ENCODE data around the gene LGALS8.
A peak's percentile ranks its signal among the peaks of the same experiment; 100 is the strongest.

Gene LGALS8

DNA sequence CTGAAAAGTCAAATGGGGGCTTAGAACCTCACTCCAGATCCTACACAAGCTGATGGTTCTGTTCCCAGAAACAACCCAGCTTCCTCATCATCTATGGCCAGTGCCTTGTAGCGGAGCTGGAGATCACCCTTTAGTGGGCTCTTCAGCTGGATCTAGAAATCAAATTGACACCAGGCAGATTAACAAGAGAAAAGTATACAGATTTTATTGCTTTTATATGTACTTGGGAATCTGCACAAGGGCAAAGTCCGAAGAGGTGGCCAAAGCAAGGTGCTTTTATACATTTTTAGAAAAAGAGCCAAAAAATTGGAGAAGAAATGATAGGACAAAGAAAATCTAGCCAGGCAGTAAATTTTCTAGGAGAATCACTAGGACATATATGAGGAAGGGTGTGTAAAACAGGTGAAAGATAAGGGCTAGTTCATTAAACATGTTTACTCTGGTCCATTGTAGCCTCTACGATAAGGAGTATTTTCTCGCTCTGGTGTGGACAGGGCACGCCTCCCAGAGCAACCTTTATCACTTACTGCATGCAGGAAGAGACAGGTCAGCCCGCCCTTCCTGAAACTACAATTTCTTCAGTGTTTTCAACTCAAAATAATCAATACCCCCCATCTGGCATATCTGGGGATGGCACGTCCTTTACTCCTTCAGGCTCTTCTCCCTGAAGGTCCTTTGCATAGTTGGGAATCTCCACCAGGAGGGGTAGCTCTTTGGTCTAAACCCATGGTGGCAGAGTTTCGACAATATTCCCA, 14.0 kb upstream of the LGALS8 start:
- DNase-seq: no peak

DNA sequence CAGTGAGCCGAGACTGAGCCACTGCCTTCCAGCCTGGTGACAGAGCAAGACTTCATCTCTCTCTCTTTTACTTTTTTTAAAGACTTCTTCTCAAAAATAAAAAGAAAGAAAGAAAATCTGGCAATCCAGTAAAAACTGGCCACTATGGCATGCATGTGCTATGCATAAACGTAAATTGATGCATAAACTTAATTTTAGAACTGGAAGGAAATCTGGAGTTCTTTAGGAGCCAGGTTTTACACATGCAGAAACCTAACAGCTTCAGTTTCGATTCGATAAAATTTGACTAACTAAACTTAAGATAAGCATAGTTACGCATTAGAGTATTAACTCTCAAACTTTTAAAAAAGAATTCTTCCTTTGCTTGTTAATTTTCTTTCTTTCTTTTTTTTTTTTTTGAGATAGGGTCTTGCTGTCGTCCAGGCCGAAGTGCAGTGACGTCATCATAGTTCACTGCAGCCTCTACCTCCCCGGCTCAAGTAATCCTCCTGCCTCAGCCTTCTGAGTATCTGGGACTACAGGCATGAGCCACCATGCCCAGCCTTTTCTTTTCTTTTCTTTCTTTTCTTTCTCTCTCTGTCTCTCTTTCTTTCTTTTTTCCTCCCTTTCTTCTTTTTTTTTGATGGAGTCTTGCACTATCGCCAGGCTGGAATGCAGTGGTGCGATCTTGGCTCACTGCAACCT, 11.9 kb upstream of the LGALS8 start:
- DNase-seq: no peak

DNA sequence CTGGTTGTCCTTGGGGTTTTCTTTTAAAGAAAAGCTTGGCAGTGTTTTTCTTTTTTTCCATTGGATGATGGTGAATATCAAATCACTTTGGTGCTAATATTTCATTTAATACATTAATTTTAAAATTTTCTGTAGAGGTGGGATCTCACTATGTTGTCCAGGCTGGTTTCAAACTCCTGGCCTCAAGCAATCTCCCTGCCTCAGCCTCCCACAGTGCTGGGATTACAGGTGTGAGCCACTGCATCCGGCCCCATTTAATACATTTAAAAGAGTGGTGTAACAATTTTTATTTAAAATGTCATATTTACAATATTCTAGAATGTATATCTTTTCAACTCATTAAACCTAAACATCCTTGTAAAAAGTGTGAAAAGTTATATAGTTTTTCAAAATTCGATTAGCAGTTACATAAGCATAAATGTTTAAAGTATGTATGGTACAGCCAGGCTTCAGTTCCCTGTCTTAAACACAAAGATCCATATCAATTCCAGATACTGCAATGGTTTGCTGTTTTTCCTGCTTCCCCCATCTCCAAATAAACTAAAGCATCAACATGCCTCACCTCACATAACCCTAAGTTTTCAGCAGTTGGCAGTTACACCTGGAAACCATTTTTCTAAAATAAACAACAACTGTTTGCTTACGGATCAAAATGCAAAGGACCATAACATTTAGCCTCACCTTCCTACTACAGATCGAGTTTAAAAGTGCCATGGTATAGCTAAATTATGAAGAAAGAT, 8.9 kb upstream of the LGALS8 start:
- no peak for DNase-seq

DNA sequence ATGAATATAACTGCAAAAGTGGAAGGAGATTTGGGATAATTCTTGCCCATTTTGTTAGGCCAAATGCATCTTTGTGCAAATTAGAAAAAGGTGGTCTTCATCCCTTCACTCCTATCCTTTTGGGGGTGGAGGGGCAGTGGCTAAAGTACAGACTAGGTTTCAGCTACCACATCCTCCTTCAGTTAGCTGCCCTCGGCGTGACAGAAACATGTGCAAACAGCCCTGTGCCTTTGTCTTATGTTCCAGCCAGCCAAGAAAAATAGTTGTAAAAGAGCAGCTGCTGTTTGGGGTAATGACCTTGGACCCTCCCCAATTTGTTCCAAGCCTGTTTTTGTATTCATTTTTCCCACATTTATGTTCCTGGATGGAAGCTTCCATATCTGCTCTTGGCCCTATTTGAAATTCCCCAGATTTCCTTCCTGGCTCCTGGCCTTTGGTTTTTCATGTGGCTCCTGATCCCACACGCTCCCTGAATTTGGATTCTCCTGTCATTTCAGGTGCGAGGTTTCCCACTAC, 8.3 kb upstream of the LGALS8 start:
- DNase-seq: no peak

DNA sequence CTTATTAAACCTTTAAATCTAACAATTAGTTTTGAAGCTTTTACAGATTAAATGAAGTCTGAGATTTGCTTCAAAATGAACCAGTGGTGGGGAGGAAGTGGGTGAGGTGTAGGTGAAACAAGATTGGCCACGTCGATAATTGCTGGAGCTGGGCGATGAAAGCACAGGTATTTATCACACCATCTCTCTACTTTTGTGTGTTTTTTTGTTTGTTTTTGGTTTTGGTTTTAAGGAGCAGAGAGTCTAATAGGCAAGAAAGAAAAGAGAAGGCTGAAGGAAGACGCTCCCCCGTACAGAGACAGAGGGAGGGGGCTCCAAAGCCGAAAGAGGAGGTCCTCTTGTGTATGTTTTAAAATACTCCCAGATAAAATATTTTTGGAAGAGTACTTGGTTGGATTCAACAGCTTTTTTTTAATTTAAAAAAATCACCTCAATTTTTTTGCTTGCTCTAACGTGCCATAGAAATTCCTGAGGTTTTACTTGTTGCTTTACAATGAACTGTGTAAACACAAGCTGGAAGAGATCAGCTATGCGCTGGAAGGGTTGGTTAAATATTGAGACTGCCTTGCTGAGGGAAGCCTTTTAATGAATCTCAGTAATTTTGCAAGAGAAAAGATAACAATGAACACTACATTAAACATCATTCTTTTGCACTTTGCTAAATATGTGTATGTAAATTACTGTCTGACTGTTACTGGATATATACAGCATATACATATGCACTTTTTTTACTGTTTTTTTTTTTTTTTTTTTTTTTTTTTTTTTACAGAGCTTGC, 6.7 kb upstream of the LGALS8 start:
- no peak for DNase-seq

DNA sequence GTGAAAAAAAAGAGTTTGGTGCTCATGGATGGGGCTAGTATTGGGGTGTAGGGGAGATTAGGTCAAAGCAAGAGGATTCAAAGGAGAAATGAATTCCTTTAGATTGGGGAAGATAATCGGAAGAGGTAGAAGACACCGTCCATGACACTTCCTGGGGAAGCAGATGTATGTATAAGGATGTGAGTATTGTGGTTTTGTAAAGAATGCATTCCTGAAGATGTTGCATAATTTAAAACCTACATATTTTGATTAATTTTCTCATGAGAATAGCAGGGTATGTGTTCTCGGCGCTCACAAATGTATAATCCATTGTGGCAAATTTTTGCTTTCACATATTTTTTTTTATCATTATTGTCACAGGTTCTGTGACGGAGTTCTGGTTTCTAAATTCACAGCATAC, 5.5 kb upstream of the LGALS8 start:
- no peak for DNase-seq

DNA sequence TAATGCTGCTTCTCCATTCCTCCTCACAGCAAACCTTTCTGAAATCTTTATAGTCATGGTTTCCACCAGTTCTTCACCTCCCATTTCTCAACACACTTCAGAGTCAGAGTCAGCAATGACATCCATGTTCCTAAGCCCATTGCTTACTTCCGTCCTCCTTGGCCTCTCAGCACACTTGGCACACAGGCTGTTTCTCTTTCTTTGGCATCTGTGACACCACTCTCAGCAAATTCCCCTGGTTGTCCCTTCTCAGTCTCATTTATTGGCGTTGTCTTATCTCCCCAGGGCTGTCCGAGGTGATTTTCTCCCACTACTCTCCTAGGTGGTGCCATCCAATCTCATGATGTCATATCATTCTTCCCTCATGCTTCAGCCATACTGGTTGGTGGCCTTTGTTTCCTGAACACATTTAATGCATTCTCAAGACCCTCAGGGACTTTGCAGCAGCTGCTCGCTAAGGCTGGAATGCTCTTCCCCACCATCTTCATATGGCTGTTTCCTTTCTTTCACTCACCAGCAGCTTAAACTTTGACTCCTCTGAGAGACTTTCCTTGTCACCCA, 3.3 kb upstream of the LGALS8 start:
- DNase-seq: no peak

DNA sequence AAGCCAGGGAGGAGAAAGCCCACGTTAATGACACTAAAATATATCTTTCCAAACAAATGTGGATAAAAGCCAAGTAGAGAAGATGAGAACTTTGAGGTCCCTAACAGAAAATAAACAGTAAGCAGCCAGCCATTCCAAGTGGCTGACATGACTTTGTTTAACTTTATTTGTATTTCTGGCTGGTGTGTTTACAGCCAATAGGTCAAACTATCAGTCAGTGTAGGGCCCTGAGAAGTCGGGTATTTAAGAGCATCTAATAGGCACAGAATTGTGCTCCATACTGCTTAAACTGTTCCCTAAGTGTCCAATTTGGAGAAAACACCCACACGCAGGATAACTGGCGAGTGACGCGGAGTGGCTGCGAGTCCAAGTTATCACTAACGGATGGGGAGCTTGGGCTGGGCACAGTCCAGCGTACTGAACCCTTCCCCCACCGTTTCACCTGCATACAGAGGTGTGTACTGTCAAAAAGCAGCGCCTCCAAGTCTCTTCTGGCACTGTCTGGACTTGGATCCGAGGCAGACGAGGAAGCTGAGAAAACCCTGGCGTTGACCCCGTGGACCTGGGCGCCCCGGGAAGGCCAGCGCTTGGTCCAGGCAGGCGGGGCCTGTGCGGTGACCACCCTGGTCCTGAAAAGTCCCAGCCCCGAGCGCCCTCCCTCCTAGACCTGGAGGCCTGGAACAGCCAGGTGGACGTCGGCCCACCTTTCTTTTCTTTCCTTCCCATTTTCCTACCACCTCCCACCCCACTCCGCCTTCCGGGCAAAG, 662 bp upstream of the LGALS8 start:
- no peak for DNase-seq

DNA sequence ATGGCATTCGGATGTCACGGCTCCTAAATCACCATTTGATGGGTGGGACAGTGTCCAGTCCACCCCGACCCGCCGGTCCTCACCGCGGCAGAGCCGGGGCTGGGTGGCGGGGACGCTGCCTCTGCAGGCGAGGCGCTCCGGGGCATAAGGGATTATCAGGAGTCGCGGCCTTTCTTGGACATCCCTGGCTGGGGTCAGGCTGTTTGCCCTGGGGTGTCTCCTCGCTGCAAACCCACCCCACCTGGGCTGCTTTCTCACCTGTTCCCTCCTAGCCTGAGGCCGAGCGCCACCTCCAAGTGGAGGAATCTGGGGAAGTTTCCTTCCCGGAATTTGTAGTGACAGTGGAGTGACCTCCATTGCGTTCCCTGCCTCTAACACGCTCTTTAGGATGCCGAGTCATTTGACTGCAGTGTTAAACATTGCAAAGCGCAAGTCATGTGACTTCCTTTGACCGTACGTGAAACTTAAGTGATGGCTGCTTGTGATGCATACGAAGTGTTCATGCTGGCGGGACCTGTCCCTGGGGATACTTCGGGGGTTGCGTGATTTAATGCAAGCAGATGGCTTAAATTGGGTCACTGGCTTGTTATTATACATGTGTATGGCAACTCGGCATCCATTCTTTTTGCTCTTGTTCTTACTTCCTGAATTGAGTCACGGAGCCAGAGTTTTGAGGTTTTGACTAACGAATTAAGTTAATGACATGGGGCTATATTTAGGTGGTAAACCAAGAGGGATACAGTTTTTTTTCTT, 536 bp downstream of the LGALS8 start:
- peak; percentile 77 for DNase-seq

DNA sequence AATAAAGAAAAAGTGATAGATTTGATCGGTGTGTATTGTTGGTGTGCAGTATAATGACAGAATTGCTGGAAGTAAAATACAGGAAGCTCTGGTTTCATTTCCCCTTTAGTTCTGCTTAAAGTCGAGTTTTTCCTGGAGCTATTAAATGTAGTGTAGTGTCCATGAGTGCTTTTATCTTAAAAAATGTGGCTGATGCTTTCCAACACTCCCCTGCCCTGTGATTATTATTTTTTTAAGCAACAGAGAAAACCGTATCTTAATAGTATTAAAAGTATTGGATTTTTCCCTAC, 1.1 kb downstream of the LGALS8 start:
- peak; percentile 69 for DNase-seq

DNA sequence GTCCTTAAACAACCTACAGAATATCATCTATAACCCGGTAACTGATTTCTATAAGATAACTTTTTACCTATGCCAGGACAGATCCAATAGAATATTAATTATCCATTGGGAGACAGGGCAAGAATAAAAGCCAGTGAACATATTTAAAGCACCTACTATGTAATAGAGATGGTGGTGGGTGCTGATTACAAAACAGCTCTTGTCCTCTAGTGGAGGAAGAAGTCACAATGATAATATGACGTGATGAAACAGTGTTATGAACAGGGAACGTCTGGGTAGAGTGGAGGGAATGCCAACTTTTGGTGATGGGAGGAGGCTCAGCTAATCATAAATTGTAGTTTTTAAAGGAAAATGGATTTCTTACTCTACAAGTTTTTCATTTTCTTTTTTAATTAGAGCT, 2.3 kb downstream of the LGALS8 start:
- no peak for DNase-seq

DNA sequence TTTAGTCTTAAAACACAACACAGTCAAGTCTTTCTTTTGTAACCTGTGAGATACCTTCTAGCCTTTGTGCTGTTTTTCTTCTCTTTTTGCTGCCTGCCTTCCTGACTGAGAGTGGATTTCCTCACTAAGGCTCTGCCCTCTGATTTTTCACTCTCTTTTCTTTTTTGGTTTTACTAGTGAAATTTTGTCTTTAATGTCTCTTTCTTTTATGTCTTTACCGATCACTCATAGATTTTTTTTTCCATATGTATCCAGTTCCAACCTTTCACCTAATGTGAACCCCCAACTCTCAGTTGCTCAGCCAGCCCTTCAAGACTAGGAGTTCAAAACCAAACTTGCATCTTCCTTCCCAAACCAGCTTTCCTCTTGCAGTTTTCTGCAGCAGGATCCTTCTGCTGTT, 6.5 kb downstream of the LGALS8 start:
- DNase-seq: no peak

DNA sequence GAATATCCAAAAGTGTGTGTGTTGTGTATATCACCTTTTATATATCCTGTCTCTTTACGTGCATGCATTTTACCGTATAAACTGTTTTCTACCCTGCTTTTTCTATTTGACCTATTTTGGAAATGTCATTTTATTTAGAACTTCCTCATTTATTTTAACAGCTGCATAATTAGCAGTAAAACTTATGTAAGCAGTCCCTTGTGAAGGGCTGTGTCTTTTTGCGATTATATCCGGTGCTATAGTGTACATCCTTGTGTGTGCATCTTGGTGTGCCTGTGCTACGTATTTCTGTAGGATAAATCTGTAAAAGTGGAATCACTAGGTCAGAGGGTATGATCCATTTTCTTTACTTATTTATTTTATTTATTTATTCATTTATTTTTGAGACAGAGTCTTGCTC, 7.2 kb downstream of the LGALS8 start:
- no peak for DNase-seq

DNA sequence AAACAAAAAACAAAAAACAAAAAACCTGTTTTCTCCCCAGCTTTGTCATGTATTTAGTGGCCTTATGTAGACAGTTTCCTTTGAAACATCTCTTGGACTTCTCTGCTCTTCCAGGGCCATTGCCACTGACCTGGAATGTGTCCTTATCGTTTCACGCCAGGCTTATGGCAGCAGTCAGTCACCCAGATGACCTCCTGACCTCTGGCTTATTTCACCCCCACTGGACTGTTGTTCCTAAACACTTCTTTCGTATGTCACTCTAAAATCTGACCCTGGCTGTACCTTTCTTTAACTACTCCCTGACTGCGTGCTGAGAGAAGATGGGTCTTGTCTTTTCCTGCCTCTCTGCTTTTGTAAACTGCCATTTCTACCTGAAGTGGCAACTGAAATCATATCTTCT, 9.1 kb downstream of the LGALS8 start:
- DNase-seq: no peak

DNA sequence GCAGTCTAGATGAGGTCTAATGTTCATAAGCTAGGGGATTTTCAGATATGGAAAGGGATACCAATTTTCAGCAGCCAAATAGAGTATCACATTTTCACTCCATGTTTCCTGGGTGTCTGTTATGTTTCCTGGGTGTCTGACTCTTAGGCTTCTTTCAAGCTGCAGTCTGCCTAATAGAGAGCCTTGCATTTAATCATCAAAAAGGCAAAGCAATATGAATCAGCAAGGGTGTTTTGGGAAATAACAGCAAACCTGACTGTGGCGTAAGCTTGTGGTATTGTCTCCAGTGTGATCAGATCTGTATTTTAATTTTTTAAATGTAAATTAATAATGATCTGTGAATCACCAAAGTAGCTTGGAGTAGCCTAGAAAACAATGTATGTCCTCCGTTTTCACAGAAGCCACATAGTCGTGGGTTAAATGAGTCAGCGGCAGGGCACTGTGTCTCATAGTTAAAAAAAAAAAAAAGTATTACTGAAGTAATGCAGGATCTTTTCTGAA, 10.4 kb downstream of the LGALS8 start:
- DNase-seq: no peak

DNA sequence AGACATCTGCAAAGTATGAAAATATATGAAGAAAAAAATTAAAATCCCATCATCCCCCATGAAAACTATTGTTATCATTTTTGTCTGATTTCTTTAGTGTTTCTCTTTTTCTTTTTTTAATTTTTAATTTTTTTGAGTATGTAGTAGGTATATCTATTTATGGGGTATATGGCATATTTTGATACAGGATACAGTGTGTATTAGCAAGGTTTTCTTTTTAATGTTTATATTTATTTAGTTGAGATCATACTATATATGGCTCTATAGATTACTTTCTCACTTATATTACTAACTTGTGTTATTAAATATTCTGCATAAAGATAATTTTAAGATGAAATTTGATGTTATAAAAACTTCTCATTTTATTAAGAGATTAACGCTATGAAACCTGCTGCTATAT, 11.4 kb downstream of the LGALS8 start:
- no peak for DNase-seq

DNA sequence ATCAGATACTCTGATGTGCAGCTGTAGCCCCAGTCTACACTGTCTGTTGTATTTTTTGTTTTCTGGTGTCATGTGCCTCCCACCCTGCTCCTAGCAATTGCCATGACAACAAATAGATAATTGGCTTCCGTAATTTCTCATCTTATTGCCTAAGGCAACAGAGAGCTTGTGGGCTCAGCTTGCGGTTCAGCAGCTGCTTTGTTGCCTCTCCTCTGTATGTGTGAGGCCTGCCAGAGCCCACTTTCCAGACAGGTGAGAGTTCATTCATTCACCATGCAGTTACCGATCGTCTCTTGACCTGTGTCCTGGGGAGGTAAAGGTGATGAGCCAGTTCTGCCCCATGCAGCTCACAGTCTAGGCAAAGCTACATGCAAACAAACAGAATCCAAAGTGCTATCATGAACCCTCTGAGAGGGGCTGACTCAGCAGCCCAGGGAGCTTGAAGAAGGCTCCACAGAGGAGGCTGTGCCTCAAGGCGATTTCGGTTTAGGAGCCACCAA, 11.9 kb downstream of the LGALS8 start:
- DNase-seq: no peak

DNA sequence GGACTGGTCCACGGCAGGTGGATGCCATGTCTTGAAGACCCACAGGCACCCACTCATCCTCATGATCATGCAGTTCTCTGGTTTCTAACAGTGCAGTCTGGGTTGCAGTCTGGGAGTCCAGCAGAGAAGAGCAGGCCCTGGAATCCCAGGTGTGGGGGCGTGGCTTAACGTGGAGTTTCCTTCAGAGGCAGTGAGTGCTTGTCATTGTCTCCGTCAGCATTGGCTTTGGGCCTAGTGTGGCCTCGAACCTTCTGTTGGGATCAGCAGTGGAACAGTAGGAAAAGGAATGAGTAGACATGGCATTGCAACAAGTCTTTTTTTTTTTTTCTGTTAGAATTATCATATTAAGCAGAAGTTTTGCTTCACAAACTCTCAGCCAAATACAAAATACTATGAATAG, 12.8 kb downstream of the LGALS8 start:
- no peak for DNase-seq

DNA sequence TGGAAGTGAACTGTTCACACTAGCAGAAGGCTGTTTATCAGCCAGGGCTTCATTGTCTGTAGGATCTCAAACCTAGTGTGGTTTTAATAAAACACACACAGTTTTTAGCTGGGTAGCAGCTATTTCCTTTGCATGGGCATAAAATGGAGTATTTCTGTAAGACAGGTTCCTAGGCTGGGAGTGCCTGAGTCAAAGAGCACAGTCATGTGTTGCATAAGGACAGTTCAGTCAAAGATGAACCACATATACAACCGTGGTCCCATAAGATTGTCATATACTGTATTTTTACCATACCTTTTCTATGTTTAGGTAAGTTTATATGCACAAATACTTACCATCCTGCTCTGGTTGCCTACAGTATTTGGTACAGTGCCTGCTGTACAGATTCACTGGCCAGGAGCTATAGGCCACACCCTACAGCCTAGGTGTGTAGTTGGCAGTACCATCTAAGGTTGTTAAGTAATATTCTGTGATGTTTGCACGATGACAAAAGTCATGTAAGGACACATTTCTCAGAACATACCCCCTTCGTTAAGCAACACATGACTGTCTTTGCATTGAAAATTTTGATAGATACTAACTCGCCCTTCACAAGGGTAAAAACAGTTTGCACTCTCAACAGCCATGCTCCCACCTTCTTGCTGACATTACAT, 17.2 kb downstream of the LGALS8 start:
- no peak for DNase-seq

DNA sequence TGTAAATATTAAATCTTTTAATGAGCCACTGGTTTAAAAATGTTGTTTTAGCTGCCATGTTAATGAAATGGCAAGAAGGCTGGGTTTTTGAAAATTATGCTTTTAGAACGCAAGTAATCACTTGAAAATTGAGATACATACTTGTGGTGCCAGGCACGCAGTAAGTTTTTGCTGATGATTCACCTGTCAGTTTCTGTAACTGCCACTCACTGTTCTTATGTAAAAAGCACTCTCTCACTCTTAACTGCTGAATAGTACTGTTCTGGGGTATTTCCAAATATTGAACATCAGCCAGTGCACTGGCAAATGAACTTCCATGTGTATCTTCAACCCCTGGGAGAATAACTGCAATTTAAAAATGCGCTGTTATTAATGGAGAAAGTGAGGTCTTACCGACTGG, 17.9 kb downstream of the LGALS8 start:
- no peak for DNase-seq

Measured in SIG-M5 (cell line).